HCT116 (cell line): ENCODE measurements around the gene ELOVL3. TPM values are rescaled to one million over a fixed set of nuclear protein-coding genes. Genes with fewer than 3 reads are reported as not detected.

ENCODE experiments used
- ATAC-seq: fragments of 200-7000 bp; cut with Tn5 transposase; 2 replicates; pipeline ENCODE4 v1.9.1; 2020; ENCODE audit warnings: mild to moderate bottlenecking, moderate library complexity
- BruUV-seq: library from RNA; stranded (reverse); fragments of 400-500 nt; replicated peaks from 2 replicates; lab custom pipeline; 2021; lab: Mats Ljungman, UMichigan
- CTCF ChIA-PET: fragments of 300-600 bp; sonication (Branson Sonifier 250); formaldehyde crosslinking; loops from one replicate; lab custom pipeline; 2021; ENCODE audit warnings: antibody characterized with exemption; lab: Charles Lee
- POLR2A ChIA-PET: fragments of 300-600, 350-600 bp; sonication (Branson Sonifier 250); formaldehyde crosslinking; loops from one replicate; lab custom pipeline; 2021; ENCODE audit warnings: antibody characterized with exemption; lab: Charles Lee
- RAD21 ChIA-PET, 2 experiments: fragments of 300-600 bp; sonication (Branson Sonifier 250); formaldehyde crosslinking; loops; one replicate each; lab custom pipeline; 2023; ENCODE audit warnings: low total read pairs in 2 of 2; ENCODE audit not compliant: uncharacterized antibody in 2 of 2, unreplicated experiment in 2 of 2, low non-redundant PET in 1 of 2; lab: Charles Lee
- DNase-seq: peaks from one replicate; pipeline ENCODE4 v3.0.0-alpha.2; 2010; ENCODE audit warnings: low read depth, low spot score
- H2AFZ ChIP-seq: fragments of 200-600 bp; shearing (Covaris generic), sonication (generic); 2 replicates; pipeline ENCODE4 v1.6.1; 2017; ENCODE audit warnings: low read depth, mixed run types, mixed read lengths, antibody characterized with exemption, low read length; ENCODE audit not compliant: poor library complexity, severe bottlenecking
- H3K27ac ChIP-seq: 2 replicates; pipeline ENCODE4 v1.5.1; 2012; ENCODE audit warnings: low read depth, low read length
- H3K27me3 ChIP-seq: fragments of 200-600 bp; sonication (generic); 2 replicates; pipeline ENCODE4 v1.6.1; 2016; ENCODE audit warnings: mixed run types, low read length, mixed read lengths; ENCODE audit not compliant: insufficient read depth
- H3K36me3 ChIP-seq, 2 experiments: fragments of 200-500 bp in 1 of 2; fragments of 200-600 bp in 1 of 2; sonication (Bioruptor generic) in 1 of 2; sonication (generic) in 1 of 2; 2 replicates each; pipeline versions ENCODE4 v1.5.1 to v1.6.1; 2014 to 2016; ENCODE audit warnings: low read length in 2 of 2, inconsistent platforms in 1 of 2, mixed read lengths in 1 of 2, mixed run types in 1 of 2; ENCODE audit not compliant: insufficient read depth in 2 of 2, control insufficient read depth in 1 of 2
- H3K4me1 ChIP-seq, 2 experiments: fragments of 200-600 bp in 1 of 2; sonication (generic) in 1 of 2; 2 replicates each; pipeline versions ENCODE4 v1.5.1 to v1.6.1; 2012 to 2017; ENCODE audit warnings: low read length in 2 of 2, inconsistent platforms in 1 of 2, mild to moderate bottlenecking in 1 of 2, mixed read lengths in 1 of 2, mixed run types in 1 of 2, moderate library complexity in 1 of 2; ENCODE audit not compliant: insufficient read depth in 2 of 2, control insufficient read depth in 1 of 2
- H3K4me2 ChIP-seq: fragments of 200-600 bp; sonication (generic); 2 replicates; pipeline ENCODE4 v1.6.1; 2017; ENCODE audit warnings: mixed run types, low read length, mixed read lengths
- H3K4me3 ChIP-seq, 2 experiments: fragments of 200-600 bp in 1 of 2; sonication (generic) in 1 of 2; replicated peaks in 1 of 2; 2 replicates each; pipeline ENCODE4 v1.5.1; 2011 to 2016; ENCODE audit warnings: low read length in 2 of 2, control low read depth in 1 of 2, low read depth in 1 of 2, mild to moderate bottlenecking in 1 of 2, mixed read lengths in 1 of 2, mixed run types in 1 of 2
- H3K79me2 ChIP-seq: fragments of 200-600 bp; sonication (generic); 2 replicates; pipeline ENCODE4 v1.6.1; 2017; ENCODE audit warnings: mild to moderate bottlenecking, mixed run types, low read length, moderate library complexity, mixed read lengths; ENCODE audit not compliant: insufficient read depth
- H3K9ac ChIP-seq: fragments of 200-600 bp; sonication (generic); 2 replicates; pipeline ENCODE4 v1.6.1; 2016; ENCODE audit warnings: low read length, mixed read lengths
- H3K9me2 ChIP-seq: fragments of 200-600 bp; sonication (generic), shearing (Covaris generic); 2 replicates; pipeline ENCODE4 v1.6.1; 2017; ENCODE audit warnings: mixed run types, mild to moderate bottlenecking, moderate library complexity; ENCODE audit not compliant: insufficient read depth
- H3K9me3 ChIP-seq, 2 experiments: fragments of 200-500 bp in 1 of 2; fragments of 200-600 bp in 1 of 2; sonication (Bioruptor generic) in 1 of 2; sonication (generic) in 1 of 2; 2 replicates each; pipeline ENCODE4 v1.6.1; 2014 to 2017; ENCODE audit warnings: low read length in 2 of 2, mixed read lengths in 2 of 2, inconsistent platforms in 1 of 2, low read depth in 1 of 2, mild to moderate bottlenecking in 1 of 2, mixed run types in 1 of 2, moderate library complexity in 1 of 2; ENCODE audit not compliant: control insufficient read depth in 1 of 2, insufficient read depth in 1 of 2
- H4K20me1 ChIP-seq: fragments of 200-600 bp; sonication (generic), shearing (Covaris generic); 2 replicates; pipeline ENCODE4 v1.6.1; 2017; ENCODE audit warnings: mixed run types, mild to moderate bottlenecking, moderate library complexity; ENCODE audit not compliant: insufficient read depth
- CBX3 ChIP-seq: IDR thresholded peaks from 2 replicates; pipeline ENCODE4 v1.6.1; 2012; ENCODE audit warnings: low read depth
- EGR1 ChIP-seq: IDR thresholded peaks from 2 replicates; pipeline ENCODE4 v1.6.1; 2012; ENCODE audit warnings: low read depth
- ELF1 ChIP-seq: IDR thresholded peaks from 2 replicates; pipeline ENCODE4 v1.6.1; 2012; ENCODE audit warnings: low read depth, borderline replicate concordance
- POLR2A ChIP-seq: IDR thresholded peaks from 2 replicates; pipeline ENCODE4 v1.7.0; 2011; ENCODE audit warnings: borderline replicate concordance; ENCODE audit not compliant: insufficient read depth, insufficient read length; ENCODE audit errors: extremely low read depth
- RAD21 ChIP-seq: IDR thresholded peaks from 2 replicates; pipeline ENCODE4 v1.6.1; 2012; ENCODE audit warnings: low read depth, mild to moderate bottlenecking
- SRF ChIP-seq: IDR thresholded peaks from 2 replicates; pipeline ENCODE4 v1.6.1; 2012; ENCODE audit warnings: low read depth
- ZFX ChIP-seq: fragments of 450-650 bp; IDR thresholded peaks from 2 replicates; pipeline ENCODE4 v1.6.1; 2017
- intact Hi-C: fragments of 100-400 bp; cut with micrococcal nuclease; formaldehyde crosslinking; loops from 2 replicates; pipeline ENCODE4 v1.10.0; 2022
- total RNA-seq: library from RNA; stranded (reverse); gene quantifications from one replicate; pipeline ENCODE4 v1.2.1, GENCODE V29; 2021; ENCODE audit not compliant: unreplicated experiment
- TF ChIP-seq, protein P1 (sequence below), 3 experiments: fragments of 200-600 bp in 1 of 3; sonication (generic) in 1 of 3; IDR thresholded peaks in 2 of 3; conservative IDR thresholded peaks in 1 of 3; 2 replicates each; pipeline ENCODE4 v1.5.1; 2012 to 2017; ENCODE audit warnings: low read depth in 2 of 3, low read length in 2 of 3, antibody characterized with exemption in 1 of 3, borderline replicate concordance in 1 of 3, control low read depth in 1 of 3, mild to moderate bottlenecking in 1 of 3, mixed read lengths in 1 of 3, mixed run types in 1 of 3, moderate library complexity in 1 of 3; ENCODE audit not compliant: insufficient read depth in 1 of 3

Gene ELOVL3
- total RNA-seq, 1 experiment from 2014 or later = 5.5 TPM

DNA sequence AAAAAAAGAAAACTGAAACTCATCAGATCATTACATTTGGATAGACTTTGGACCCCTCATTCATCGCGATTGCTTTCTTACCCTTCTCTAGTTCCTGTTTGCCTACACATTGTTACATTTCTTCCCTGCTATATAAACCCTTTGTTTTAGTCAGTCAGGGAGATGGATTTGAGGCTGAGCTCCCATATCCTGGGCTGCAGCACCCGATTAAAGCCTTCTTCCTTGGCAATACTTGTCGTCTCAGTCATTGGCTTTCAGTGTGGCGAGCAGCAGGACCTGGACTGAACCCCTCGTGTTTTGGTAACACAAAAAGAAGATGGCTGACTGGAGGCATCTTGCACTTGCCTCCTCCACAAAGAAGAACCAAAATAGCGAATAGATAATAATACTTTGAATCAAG, 34.1 kb upstream of the ELOVL3 start:
- H3K4me3 ChIP-seq = no peak overlapping the region
- intact Hi-C loops = no loop called here
- no TSS peak for BruUV-seq
- peaks cover 0 to 5% of the 10 kb centered on the region in 2 experiments; a peak in 1 of 4 replicates for H3K36me3 ChIP-seq
- H2AFZ ChIP-seq = no peak overlapping the region
- RAD21 ChIA-PET = no interaction called here
- POLR2A ChIA-PET = no interaction called here
- no peaks in the 10 kb centered on the region for H4K20me1 ChIP-seq
- H3K9ac ChIP-seq = no peak overlapping the region
- DNase-seq = no peak
- CTCF ChIA-PET = no interaction called here
- peaks cover 9 to 17% of the 10 kb centered on the region in 2 experiments; a peak in 2 of 4 replicates for H3K9me3 ChIP-seq
- H3K4me1 ChIP-seq = no peaks in the 10 kb centered on the region
- no peak overlapping the region for H3K4me2 ChIP-seq
- H3K9me2 ChIP-seq = no peaks in the 10 kb centered on the region
- no peaks in the 10 kb centered on the region for H3K27me3 ChIP-seq
- peak; percentile 50; the same call in 1 of the 2 replicates for TF ChIP-seq CBX3
- no peak for TF ChIP-seq ZFX
- TF ChIP-seq, all 23 proteins: peak for 1
- Histone ChIP-seq H3K79me2 (no peaks in the 10 kb centered on the region), H3K27ac (no peak overlapping the region)
- no peak for ATAC-seq

DNA sequence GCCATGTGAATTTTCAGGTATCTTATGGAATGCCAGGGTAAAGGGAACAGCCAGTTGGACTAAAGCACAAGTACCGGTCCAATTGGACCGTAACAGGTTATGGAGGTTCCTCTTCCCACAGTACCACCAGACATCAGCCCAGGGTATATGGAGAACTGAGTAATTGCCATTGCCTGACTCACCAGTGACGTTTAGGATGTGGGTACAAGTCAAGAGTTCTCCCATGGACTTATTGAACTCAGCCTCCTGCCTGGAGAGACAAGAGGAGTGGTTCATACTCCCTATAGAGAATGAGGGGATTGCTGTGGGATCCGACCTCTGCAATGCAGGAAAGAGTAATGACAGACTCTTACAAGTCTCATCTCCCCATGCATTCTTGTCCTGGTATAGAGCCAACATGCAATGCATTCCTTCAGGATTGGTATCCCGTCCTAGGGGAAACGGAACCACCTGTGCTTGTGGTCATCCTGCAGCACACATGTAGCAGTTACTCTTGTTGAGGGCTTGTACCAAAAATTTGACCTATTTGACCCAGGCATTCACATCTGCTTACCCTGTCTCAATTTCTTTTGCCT, 30.7 kb upstream of the ELOVL3 start:
- BruUV-seq = no TSS peak
- no peak overlapping the region for H2AFZ ChIP-seq
- H3K36me3 ChIP-seq = peaks cover 0 to 5% of the 10 kb centered on the region in 2 experiments; a peak in 1 of 4 replicates
- ChIA-PET POLR2A (no interaction called here), CTCF (no interaction called here)
- peaks cover 9 to 17% of the 10 kb centered on the region in 2 experiments; a peak in 2 of 4 replicates for H3K9me3 ChIP-seq
- no peaks in the 10 kb centered on the region for H4K20me1 ChIP-seq
- H3K4me3 ChIP-seq = no peak overlapping the region
- no peak overlapping the region for H3K27ac ChIP-seq
- no peaks in the 10 kb centered on the region for H3K9me2 ChIP-seq
- H3K79me2 ChIP-seq = no peaks in the 10 kb centered on the region
- intact Hi-C loops = no loop called here
- H3K9ac ChIP-seq = no peak overlapping the region
- no peak for ATAC-seq
- no peaks in the 10 kb centered on the region for H3K27me3 ChIP-seq
- no peak for TF ChIP-seq ZFX
- TF ChIP-seq POLR2A = no peak
- no peak for TF ChIP-seq RAD21
- TF ChIP-seq CBX3 = no peak
- TF ChIP-seq SRF = no peak
- TF ChIP-seq EGR1 = no peak
- TF ChIP-seq, protein P1, sequence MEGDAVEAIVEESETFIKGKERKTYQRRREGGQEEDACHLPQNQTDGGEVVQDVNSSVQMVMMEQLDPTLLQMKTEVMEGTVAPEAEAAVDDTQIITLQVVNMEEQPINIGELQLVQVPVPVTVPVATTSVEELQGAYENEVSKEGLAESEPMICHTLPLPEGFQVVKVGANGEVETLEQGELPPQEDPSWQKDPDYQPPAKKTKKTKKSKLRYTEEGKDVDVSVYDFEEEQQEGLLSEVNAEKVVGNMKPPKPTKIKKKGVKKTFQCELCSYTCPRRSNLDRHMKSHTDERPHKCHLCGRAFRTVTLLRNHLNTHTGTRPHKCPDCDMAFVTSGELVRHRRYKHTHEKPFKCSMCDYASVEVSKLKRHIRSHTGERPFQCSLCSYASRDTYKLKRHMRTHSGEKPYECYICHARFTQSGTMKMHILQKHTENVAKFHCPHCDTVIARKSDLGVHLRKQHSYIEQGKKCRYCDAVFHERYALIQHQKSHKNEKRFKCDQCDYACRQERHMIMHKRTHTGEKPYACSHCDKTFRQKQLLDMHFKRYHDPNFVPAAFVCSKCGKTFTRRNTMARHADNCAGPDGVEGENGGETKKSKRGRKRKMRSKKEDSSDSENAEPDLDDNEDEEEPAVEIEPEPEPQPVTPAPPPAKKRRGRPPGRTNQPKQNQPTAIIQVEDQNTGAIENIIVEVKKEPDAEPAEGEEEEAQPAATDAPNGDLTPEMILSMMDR (IDR thresholded peaks at IDR 0.05 in 2 of 3, conservative IDR thresholded peaks at IDR 0.05 in 1 of 3; ENCODE audit: borderline replicate concordance in 1 of 3, insufficient read depth in 1 of 3, low read depth in 2 of 3, low read length in 2 of 3) = no peak
- TF ChIP-seq ELF1 = no peak
- TF ChIP-seq, all 23 proteins: peak for 0
- Histone ChIP-seq H3K4me1 (peaks cover 10 to 15% of the 10 kb centered on the region in 2 experiments; a peak in 3 of 4 replicates), H3K4me2 (no peak overlapping the region)
- RAD21 ChIA-PET = no interaction called here
- DNase-seq = no peak
